ENCODE data around the gene FAM163A. TPM values are rescaled to one million over a fixed set of nuclear protein-coding genes. Genes with fewer than 3 reads are reported as not detected.

Gene FAM163A
- total and polyA plus RNA-seq, 9 of the 15 experiments (the other 6 are each of a cell fraction or from before 2014, with no cell fraction given), result not detected

DNA sequence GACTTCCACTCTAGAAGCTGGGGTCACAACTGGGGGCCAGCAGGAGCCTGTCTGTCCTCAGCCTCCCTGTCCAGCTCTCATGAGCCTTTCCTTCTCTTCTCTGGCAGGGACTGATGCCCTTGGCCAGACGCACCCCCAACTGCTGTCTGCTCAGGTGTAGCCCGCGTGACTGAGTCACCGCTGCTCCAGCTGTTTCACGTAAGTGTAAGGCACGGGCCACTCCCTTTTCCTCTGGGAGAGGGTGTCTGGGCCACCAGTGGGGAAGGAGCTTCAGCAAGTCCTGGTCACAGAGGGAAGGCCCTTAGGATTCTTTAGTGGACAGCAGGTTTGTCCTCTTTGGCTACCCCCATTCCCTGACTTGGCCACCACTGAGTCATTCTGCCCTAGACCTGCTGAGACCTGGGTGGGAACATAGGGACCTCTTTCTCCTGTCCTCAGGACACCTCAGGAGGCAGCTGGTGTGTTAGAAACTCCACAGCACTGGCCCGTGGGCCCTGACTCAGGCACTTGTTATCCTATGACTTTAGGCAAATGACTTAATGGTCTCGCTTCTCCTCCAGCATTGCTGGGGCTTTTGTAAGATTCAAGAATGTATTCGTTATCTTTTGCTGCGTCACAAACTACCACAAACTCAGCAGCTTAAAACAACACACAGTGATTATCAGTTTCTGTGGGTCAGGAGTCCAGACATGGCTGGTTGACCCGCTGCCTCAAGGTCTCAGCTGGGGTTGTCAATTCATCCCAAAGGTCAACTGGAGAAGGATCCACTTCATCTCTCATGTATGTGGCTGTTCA, 64.8 kb downstream of the FAM163A start (continued):
- TF ChIP-seq, protein P1, sequence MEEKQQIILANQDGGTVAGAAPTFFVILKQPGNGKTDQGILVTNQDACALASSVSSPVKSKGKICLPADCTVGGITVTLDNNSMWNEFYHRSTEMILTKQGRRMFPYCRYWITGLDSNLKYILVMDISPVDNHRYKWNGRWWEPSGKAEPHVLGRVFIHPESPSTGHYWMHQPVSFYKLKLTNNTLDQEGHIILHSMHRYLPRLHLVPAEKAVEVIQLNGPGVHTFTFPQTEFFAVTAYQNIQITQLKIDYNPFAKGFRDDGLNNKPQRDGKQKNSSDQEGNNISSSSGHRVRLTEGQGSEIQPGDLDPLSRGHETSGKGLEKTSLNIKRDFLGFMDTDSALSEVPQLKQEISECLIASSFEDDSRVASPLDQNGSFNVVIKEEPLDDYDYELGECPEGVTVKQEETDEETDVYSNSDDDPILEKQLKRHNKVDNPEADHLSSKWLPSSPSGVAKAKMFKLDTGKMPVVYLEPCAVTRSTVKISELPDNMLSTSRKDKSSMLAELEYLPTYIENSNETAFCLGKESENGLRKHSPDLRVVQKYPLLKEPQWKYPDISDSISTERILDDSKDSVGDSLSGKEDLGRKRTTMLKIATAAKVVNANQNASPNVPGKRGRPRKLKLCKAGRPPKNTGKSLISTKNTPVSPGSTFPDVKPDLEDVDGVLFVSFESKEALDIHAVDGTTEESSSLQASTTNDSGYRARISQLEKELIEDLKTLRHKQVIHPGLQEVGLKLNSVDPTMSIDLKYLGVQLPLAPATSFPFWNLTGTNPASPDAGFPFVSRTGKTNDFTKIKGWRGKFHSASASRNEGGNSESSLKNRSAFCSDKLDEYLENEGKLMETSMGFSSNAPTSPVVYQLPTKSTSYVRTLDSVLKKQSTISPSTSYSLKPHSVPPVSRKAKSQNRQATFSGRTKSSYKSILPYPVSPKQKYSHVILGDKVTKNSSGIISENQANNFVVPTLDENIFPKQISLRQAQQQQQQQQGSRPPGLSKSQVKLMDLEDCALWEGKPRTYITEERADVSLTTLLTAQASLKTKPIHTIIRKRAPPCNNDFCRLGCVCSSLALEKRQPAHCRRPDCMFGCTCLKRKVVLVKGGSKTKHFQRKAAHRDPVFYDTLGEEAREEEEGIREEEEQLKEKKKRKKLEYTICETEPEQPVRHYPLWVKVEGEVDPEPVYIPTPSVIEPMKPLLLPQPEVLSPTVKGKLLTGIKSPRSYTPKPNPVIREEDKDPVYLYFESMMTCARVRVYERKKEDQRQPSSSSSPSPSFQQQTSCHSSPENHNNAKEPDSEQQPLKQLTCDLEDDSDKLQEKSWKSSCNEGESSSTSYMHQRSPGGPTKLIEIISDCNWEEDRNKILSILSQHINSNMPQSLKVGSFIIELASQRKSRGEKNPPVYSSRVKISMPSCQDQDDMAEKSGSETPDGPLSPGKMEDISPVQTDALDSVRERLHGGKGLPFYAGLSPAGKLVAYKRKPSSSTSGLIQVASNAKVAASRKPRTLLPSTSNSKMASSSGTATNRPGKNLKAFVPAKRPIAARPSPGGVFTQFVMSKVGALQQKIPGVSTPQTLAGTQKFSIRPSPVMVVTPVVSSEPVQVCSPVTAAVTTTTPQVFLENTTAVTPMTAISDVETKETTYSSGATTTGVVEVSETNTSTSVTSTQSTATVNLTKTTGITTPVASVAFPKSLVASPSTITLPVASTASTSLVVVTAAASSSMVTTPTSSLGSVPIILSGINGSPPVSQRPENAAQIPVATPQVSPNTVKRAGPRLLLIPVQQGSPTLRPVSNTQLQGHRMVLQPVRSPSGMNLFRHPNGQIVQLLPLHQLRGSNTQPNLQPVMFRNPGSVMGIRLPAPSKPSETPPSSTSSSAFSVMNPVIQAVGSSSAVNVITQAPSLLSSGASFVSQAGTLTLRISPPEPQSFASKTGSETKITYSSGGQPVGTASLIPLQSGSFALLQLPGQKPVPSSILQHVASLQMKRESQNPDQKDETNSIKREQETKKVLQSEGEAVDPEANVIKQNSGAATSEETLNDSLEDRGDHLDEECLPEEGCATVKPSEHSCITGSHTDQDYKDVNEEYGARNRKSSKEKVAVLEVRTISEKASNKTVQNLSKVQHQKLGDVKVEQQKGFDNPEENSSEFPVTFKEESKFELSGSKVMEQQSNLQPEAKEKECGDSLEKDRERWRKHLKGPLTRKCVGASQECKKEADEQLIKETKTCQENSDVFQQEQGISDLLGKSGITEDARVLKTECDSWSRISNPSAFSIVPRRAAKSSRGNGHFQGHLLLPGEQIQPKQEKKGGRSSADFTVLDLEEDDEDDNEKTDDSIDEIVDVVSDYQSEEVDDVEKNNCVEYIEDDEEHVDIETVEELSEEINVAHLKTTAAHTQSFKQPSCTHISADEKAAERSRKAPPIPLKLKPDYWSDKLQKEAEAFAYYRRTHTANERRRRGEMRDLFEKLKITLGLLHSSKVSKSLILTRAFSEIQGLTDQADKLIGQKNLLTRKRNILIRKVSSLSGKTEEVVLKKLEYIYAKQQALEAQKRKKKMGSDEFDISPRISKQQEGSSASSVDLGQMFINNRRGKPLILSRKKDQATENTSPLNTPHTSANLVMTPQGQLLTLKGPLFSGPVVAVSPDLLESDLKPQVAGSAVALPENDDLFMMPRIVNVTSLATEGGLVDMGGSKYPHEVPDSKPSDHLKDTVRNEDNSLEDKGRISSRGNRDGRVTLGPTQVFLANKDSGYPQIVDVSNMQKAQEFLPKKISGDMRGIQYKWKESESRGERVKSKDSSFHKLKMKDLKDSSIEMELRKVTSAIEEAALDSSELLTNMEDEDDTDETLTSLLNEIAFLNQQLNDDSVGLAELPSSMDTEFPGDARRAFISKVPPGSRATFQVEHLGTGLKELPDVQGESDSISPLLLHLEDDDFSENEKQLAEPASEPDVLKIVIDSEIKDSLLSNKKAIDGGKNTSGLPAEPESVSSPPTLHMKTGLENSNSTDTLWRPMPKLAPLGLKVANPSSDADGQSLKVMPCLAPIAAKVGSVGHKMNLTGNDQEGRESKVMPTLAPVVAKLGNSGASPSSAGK (IDR thresholded peaks at IDR 0.05), result no peak
- TF ChIP-seq, protein P2, sequence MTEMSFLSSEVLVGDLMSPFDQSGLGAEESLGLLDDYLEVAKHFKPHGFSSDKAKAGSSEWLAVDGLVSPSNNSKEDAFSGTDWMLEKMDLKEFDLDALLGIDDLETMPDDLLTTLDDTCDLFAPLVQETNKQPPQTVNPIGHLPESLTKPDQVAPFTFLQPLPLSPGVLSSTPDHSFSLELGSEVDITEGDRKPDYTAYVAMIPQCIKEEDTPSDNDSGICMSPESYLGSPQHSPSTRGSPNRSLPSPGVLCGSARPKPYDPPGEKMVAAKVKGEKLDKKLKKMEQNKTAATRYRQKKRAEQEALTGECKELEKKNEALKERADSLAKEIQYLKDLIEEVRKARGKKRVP (CRISPR knock-in tag; IDR thresholded peaks at IDR 0.05), result no peak
- TF ChIP-seq, protein P3, sequence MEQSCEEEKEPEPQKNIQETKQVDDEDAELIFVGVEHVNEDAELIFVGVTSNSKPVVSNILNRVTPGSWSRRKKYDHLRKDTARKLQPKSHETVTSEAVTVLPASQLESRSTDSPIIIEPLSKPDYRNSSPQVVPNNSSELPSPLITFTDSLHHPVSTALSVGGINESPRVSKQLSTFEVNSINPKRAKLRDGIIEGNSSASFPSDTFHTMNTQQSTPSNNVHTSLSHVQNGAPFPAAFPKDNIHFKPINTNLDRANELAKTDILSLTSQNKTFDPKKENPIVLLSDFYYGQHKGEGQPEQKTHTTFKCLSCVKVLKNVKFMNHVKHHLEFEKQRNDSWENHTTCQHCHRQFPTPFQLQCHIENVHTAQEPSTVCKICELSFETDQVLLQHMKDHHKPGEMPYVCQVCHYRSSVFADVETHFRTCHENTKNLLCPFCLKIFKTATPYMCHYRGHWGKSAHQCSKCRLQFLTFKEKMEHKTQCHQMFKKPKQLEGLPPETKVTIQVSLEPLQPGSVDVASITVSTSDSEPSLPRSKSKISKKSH (CRISPR knock-in tag; IDR thresholded peaks at IDR 0.05), result no peak
- TF ChIP-seq ZNF583 (CRISPR knock-in tag; IDR thresholded peaks at IDR 0.05), result no peak
- TF ChIP-seq CC2D1A (IDR thresholded peaks at IDR 0.05), result no peak
- no peak for TF ChIP-seq LARP7 (IDR thresholded peaks at IDR 0.05)
- no peak for TF ChIP-seq PTBP1 (IDR thresholded peaks at IDR 0.05; ENCODE audit: low read depth, low read length)
- TF ChIP-seq, protein P4, sequence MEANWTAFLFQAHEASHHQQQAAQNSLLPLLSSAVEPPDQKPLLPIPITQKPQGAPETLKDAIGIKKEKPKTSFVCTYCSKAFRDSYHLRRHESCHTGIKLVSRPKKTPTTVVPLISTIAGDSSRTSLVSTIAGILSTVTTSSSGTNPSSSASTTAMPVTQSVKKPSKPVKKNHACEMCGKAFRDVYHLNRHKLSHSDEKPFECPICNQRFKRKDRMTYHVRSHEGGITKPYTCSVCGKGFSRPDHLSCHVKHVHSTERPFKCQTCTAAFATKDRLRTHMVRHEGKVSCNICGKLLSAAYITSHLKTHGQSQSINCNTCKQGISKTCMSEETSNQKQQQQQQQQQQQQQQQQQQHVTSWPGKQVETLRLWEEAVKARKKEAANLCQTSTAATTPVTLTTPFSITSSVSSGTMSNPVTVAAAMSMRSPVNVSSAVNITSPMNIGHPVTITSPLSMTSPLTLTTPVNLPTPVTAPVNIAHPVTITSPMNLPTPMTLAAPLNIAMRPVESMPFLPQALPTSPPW (CRISPR knock-in tag; IDR thresholded peaks at IDR 0.05), result no peak
- no peak for TF ChIP-seq POLR2AphosphoS2 (IDR thresholded peaks at IDR 0.05; ENCODE audit: low read length)
- TF ChIP-seq CBFA2T2 (conservative IDR thresholded peaks at IDR 0.05), result 0 out of 2 replicates have a peak, but pooled peaks have one; percentile 45
- no peak for TF ChIP-seq BRF1 (IDR thresholded peaks at IDR 0.05; ENCODE audit: borderline replicate concordance, extremely low read depth, insufficient read length)
- TF ChIP-seq SMC3 (conservative IDR thresholded peaks at IDR 0.05; ENCODE audit: insufficient read depth, low read depth, low read length), result no peak
